Measurements from ENCODE around the gene KLHL29. TPM values are rescaled to one million over a fixed set of nuclear protein-coding genes. Genes with fewer than 3 reads are reported as not detected.

Gene KLHL29
- total and polyA plus RNA-seq, 2 donors (not counting 3 experiments of a cell fraction or from before 2014, with no cell fraction given): 4.6 to 12.7 TPM

DNA sequence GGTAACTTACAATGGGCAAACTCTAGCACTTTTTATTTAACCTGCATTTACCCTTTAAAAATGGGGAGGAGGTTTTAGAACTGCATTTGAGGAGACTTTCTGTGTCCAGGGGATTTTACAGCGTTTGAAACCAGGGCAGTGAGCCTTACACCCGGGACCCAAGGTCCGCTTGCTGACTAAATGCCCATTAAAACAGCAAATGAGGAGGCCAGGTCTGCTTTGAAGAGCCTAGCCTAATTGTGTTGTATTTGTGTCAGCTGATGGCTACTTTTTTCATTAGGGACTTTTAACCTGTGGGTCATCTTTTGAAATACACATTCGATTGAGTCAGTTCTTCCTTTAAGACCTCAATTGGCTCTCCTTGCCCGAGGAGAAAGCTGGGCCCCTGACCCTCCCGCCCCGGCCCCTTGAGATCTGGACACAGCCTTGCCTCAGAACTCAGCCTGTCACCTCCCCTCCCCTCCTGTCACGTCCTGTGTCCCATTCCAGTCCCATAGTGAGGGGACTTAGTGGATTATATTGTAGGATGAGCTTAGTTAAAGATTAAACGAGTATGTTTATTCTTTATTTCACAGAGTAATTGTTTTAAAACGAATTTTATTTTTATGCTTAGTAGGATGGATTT is 69.0 kb downstream of the KLHL29 start:
- Histone ChIP-seq H3K27ac (ENCODE audit: insufficient read depth, low read depth, low read length) (no peak overlapping the region), H3K9me1 (replicated peaks; ENCODE audit: control insufficient read depth, extremely low read depth, insufficient read depth, low read length) (no peaks in the 10 kb centered on the region), H2AFZ (ENCODE audit: low read depth, low read length) (no peak overlapping the region), H3K9ac (replicated peaks; ENCODE audit: extremely low read depth, insufficient read depth, low read length) (no peak overlapping the region), H3K27me3 (ENCODE audit: control insufficient read depth in 2 of 2, insufficient read depth in 2 of 2, low read length in 2 of 2) (no peaks in the 10 kb centered on the region), H4K20me1 (replicated peaks; ENCODE audit: control insufficient read depth, extremely low read depth, insufficient read depth, low read length) (no peaks in the 10 kb centered on the region), H3K4me1 (ENCODE audit: control insufficient read depth, extremely low read depth, insufficient read depth, low read length) (no peaks in the 10 kb centered on the region), H3K36me3 (ENCODE audit: control insufficient read depth in 2 of 2, extremely low read depth in 1 of 2, insufficient read depth in 2 of 2, low read length in 2 of 2) (no peaks in the 10 kb centered on the region), H3K79me2 (ENCODE audit: control insufficient read depth, insufficient read depth, low read length) (no peaks in the 10 kb centered on the region), H3K4me3 (replicated peaks in 1 of 3; ENCODE audit: insufficient read depth in 1 of 3, low read depth in 1 of 3, low read length in 3 of 3) (no peak overlapping the region), H3K4me2 (ENCODE audit: insufficient read depth, low read length) (no peak overlapping the region), H3K9me3 (replicated peaks; ENCODE audit: control insufficient read depth, insufficient read depth, low read length) (no peaks in the 10 kb centered on the region)
- TF ChIP-seq EZH2 (IDR thresholded peaks at IDR 0.05; ENCODE audit: borderline replicate concordance, low read depth, low read length, severe bottlenecking) (no peak), POLR2AphosphoS5 (IDR thresholded peaks at IDR 0.05; ENCODE audit: insufficient read depth, low read depth, low read length) (no peak), JUN (IDR thresholded peaks at IDR 0.05; ENCODE audit: borderline replicate concordance, insufficient read depth, insufficient read length, low read depth) (no peak), POLR2A (IDR thresholded peaks at IDR 0.05; ENCODE audit: low read depth, low read length) (no peak), MYC (IDR thresholded peaks at IDR 0.05; ENCODE audit: low read depth, low read length) (no peak), FOS (IDR thresholded peaks at IDR 0.05; ENCODE audit: borderline replicate concordance, insufficient read depth, low read length) (no peak), GATA2 (IDR thresholded peaks at IDR 0.05; ENCODE audit: insufficient read depth, insufficient read length, low read depth, low read length) (no peak)
- TF ChIP-seq, protein P1, sequence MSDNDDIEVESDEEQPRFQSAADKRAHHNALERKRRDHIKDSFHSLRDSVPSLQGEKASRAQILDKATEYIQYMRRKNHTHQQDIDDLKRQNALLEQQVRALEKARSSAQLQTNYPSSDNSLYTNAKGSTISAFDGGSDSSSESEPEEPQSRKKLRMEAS (IDR thresholded peaks at IDR 0.05; ENCODE audit: insufficient read depth, insufficient read length): no peak
- TF ChIP-seq, protein P2, sequence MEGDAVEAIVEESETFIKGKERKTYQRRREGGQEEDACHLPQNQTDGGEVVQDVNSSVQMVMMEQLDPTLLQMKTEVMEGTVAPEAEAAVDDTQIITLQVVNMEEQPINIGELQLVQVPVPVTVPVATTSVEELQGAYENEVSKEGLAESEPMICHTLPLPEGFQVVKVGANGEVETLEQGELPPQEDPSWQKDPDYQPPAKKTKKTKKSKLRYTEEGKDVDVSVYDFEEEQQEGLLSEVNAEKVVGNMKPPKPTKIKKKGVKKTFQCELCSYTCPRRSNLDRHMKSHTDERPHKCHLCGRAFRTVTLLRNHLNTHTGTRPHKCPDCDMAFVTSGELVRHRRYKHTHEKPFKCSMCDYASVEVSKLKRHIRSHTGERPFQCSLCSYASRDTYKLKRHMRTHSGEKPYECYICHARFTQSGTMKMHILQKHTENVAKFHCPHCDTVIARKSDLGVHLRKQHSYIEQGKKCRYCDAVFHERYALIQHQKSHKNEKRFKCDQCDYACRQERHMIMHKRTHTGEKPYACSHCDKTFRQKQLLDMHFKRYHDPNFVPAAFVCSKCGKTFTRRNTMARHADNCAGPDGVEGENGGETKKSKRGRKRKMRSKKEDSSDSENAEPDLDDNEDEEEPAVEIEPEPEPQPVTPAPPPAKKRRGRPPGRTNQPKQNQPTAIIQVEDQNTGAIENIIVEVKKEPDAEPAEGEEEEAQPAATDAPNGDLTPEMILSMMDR (IDR thresholded peaks at IDR 0.05; ENCODE audit: extremely low read depth in 1 of 2, insufficient read depth in 1 of 2, low read depth in 1 of 2, low read length in 2 of 2): no peak
- POLR2A ChIA-PET: no interaction called here
- intact Hi-C loops (cut with micrococcal nuclease) (no loop called here), dilution Hi-C loops (cut with MboI; ENCODE audit: extremely low pct_ligation_motif_present, low sequenced_read_pairs) (no loop called here)
- CTCF ChIA-PET: no interaction called here
- no peak for DNase-seq (ENCODE audit: low read depth, low spot score)
- FAIRE-seq: no peak
- no TSS peak for BruUV-seq (replicated peaks)

Measured in endothelial cell of umbilical vein (primary cell).